Parathyroid adenoma (tissue), 2 donors: ENCODE data around the gene FSTL4.

Source experiments
- H2AFZ ChIP-seq: fragments of 300-600 bp; sonication (generic); one replicate; pipeline ENCODE4 v1.7.0; 2017; ENCODE audit warnings: antibody characterized with exemption, mild to moderate bottlenecking
- H3K27ac ChIP-seq: fragments of 300-600 bp; sonication (generic); one replicate; pipeline ENCODE4 v1.7.0; 2017
- H3K27me3 ChIP-seq: fragments of 300-600 bp; sonication (generic); one replicate; pipeline ENCODE4 v1.7.0; 2017; ENCODE audit warnings: low read length; ENCODE audit not compliant: control insufficient read depth, insufficient read depth
- H3K36me3 ChIP-seq: fragments of 300-600 bp; sonication (generic); one replicate; pipeline ENCODE4 v1.7.0; 2017; ENCODE audit warnings: low read length; ENCODE audit not compliant: control insufficient read depth, insufficient read depth
- H3K4me1 ChIP-seq: fragments of 300-600 bp; sonication (generic); one replicate; pipeline ENCODE4 v1.7.0; 2017; ENCODE audit warnings: control low read depth
- H3K4me2 ChIP-seq: fragments of 300-600 bp; sonication (generic); one replicate; pipeline ENCODE4 v1.7.0; 2017; ENCODE audit warnings: low read length
- H3K4me3 ChIP-seq: fragments of 300-600 bp; sonication (generic); one replicate; pipeline ENCODE4 v1.7.0; 2017; ENCODE audit warnings: low read depth, low read length
- H3K79me2 ChIP-seq: fragments of 300-600 bp; sonication (generic); one replicate; pipeline ENCODE4 v1.7.0; 2017; ENCODE audit warnings: control low read depth
- H3K9ac ChIP-seq: fragments of 300-600 bp; sonication (generic); one replicate; pipeline ENCODE4 v1.7.0; 2017; ENCODE audit warnings: mild to moderate bottlenecking
- H3K9me3 ChIP-seq: fragments of 300-600 bp; sonication (generic); one replicate; pipeline ENCODE4 v1.7.0; 2017; ENCODE audit warnings: low read length; ENCODE audit not compliant: control insufficient read depth
- TF ChIP-seq, protein P1 (sequence below): fragments of 300-600 bp; sonication (generic); IDR thresholded peaks from one replicate; pipeline ENCODE4 v1.7.0; 2017; ENCODE audit warnings: antibody characterized with exemption, mild to moderate bottlenecking
- donor health status: primary hyperparathyroidism.

Gene FSTL4

GRCh38 chr5:133159543-133159942, 452.8 kb downstream of the FSTL4 start:
- Histone ChIP-seq H3K4me1 (no peaks in the 10 kb centered on the region), H3K27me3 (no peaks in the 10 kb centered on the region), H3K9ac (no peak overlapping the region), H2AFZ (no peak overlapping the region), H3K9me3 (no peaks in the 10 kb centered on the region), H3K27ac (no peak overlapping the region), H3K36me3 (no peaks in the 10 kb centered on the region), H3K4me3 (no peak overlapping the region), H3K79me2 (no peaks in the 10 kb centered on the region), H3K4me2 (no peak overlapping the region)
- TF ChIP-seq, protein P1, sequence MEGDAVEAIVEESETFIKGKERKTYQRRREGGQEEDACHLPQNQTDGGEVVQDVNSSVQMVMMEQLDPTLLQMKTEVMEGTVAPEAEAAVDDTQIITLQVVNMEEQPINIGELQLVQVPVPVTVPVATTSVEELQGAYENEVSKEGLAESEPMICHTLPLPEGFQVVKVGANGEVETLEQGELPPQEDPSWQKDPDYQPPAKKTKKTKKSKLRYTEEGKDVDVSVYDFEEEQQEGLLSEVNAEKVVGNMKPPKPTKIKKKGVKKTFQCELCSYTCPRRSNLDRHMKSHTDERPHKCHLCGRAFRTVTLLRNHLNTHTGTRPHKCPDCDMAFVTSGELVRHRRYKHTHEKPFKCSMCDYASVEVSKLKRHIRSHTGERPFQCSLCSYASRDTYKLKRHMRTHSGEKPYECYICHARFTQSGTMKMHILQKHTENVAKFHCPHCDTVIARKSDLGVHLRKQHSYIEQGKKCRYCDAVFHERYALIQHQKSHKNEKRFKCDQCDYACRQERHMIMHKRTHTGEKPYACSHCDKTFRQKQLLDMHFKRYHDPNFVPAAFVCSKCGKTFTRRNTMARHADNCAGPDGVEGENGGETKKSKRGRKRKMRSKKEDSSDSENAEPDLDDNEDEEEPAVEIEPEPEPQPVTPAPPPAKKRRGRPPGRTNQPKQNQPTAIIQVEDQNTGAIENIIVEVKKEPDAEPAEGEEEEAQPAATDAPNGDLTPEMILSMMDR: no peak

DNA sequence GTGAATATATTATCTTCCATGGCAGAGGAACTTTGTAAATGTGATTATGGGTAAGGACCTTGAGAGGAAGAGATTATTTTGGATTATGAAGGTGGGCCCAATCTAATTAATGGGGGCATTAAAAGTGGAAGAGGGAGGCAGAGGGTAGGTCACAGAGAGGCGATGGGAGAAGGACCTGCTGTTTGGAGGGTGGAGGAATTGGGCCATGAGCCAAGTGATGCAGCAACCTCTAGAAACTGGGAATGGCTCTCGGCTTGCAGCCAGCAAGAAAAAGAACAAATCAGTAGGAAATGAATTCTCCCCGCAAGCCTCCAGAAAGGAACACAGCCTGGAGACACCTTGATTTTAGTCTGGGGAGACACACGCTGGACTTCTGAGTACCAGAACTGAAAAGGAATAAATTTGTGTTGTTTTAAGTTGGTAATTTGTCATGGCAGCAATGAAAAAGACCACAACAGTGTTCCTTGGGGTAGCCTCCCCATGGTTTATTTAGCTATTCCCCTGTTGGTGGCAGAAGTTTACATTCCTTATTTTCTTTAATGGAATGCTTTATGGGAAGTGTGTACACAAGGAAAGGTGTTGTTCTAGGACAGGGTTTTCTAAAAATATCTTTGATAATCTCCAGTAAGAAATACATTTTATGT, 456.9 kb downstream of the FSTL4 start:
- TF ChIP-seq, protein P1: no peak
- H3K9ac ChIP-seq: no peak overlapping the region
- no peak overlapping the region for H3K4me3 ChIP-seq
- H3K27me3 ChIP-seq: no peaks in the 10 kb centered on the region
- no peak overlapping the region for H2AFZ ChIP-seq
- no peak overlapping the region for H3K4me2 ChIP-seq
- H3K79me2 ChIP-seq: no peaks in the 10 kb centered on the region
- no peak overlapping the region for H3K27ac ChIP-seq
- no peaks in the 10 kb centered on the region for H3K9me3 ChIP-seq
- H3K4me1 ChIP-seq: no peaks in the 10 kb centered on the region
- no peaks in the 10 kb centered on the region for H3K36me3 ChIP-seq

GRCh38 chr5:133154274-133155075, 457.9 kb downstream of the FSTL4 start:
- Histone ChIP-seq H3K79me2 (no peaks in the 10 kb centered on the region), H3K4me3 (no peak overlapping the region), H2AFZ (no peak overlapping the region)

DNA sequence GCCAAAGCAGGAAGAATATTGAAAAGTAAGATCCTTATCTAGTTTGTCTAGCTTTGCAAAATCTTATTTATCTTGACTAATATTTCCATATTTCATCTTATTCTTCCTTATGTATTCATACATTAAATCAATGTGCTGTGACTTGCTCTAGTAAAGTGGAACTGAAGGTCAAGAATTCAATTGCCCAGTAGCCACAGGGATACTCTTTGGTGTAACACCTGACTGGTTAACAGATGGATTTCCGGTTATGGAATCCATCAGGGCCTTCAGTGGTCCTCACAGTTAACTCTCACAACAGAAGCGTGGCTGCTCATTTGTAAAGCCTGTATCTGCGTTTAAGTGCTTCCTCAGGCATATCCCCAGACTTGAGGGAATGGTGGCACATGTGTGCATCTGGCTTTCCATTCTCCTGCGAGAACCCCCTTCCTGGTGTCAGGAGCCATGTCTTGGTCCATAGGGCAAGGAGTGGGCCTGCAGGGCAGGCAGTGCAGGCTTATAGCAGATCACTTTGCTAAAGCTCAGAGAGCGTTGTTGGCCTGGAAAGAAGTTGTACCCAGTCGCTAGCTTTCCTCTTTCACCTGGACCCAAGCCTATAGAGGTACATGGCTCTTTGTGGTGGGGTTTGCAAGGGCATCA, 461.3 kb downstream of the FSTL4 start:
- no peaks in the 10 kb centered on the region for H3K9me3 ChIP-seq
- H3K27me3 ChIP-seq: no peaks in the 10 kb centered on the region
- no peak overlapping the region for H2AFZ ChIP-seq
- H3K79me2 ChIP-seq: no peaks in the 10 kb centered on the region
- no peak overlapping the region for H3K9ac ChIP-seq
- H3K4me3 ChIP-seq: no peak overlapping the region
- TF ChIP-seq, protein P1: no peak
- no peak overlapping the region for H3K27ac ChIP-seq
- H3K4me2 ChIP-seq: no peak overlapping the region
- H3K4me1 ChIP-seq: peaks cover 9% of the 10 kb centered on the region
- no peaks in the 10 kb centered on the region for H3K36me3 ChIP-seq

More at GRCh38 chr5:133154274-133155075, 457.9 kb downstream of the FSTL4 start:
- H3K9ac ChIP-seq: no peak overlapping the region
- H3K27ac ChIP-seq: no peak overlapping the region
- TF ChIP-seq, protein P1: no peak
- H3K9me3 ChIP-seq: no peaks in the 10 kb centered on the region
- no peak overlapping the region for H3K4me2 ChIP-seq
- no peaks in the 10 kb centered on the region for H3K36me3 ChIP-seq
- no peaks in the 10 kb centered on the region for H3K27me3 ChIP-seq
- peaks cover 4% of the 10 kb centered on the region for H3K4me1 ChIP-seq
